WERI-Rb-1 (cell line): Measurements from ENCODE around the gene TRPM8.

Experiments used
- DNase-seq: peaks from one replicate; pipeline ENCODE4 v3.0.0-alpha.2; 2020
- H3K27ac ChIP-seq: fragments of 250-450 bp; sonication (Bioruptor Pico); 2 replicates; pipeline ENCODE4 v1.5.1; 2020; ENCODE audit warnings: mild to moderate bottlenecking, moderate library complexity
- H3K27me3 ChIP-seq: fragments of 250-450 bp; sonication (Bioruptor Pico); 2 replicates; pipeline ENCODE4 v1.5.1; 2021; ENCODE audit warnings: mild to moderate bottlenecking, low read depth, moderate library complexity; ENCODE audit not compliant: insufficient read depth, severe bottlenecking
- H3K36me3 ChIP-seq: fragments of 250-450 bp; sonication (Bioruptor Pico); 2 replicates; pipeline ENCODE4 v1.5.1; 2020; ENCODE audit warnings: mild to moderate bottlenecking, moderate library complexity
- H3K4me3 ChIP-seq: 2 replicates; pipeline ENCODE4 v1.5.1; 2011; ENCODE audit warnings: low read depth, mild to moderate bottlenecking, control low read depth, low read length
- H3K9me3 ChIP-seq: fragments of 250-450 bp; sonication (Bioruptor Pico); 2 replicates; pipeline ENCODE4 v1.5.1; 2021; ENCODE audit warnings: mild to moderate bottlenecking, moderate library complexity; ENCODE audit not compliant: severe bottlenecking
- TF ChIP-seq, protein P1 (sequence below): IDR thresholded peaks from 2 replicates; pipeline ENCODE4 v1.5.1; 2011; ENCODE audit warnings: low read depth, mild to moderate bottlenecking, control low read depth, inconsistent platforms, low read length

The TRPM8 gene

DNA sequence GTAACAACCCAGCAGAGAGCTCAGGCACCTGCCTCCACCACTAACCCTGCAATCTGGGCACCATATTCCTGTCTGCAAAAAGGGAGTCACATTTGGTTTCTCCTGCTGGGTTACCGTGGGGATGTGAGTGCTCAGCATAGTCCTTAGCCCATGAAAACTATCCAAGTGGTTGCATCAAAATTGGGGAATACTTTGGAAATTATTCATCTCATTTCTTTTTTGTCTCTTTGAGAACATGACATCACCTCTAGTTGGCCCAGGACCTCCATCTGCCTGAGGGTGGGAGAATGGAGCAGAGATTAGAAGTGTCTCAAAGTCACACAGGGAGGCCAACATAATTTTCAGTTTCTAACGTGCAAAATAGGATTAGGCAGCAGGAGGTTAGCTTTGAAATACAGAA, 114.0 kb downstream of the TRPM8 start:
- TF ChIP-seq, protein P1, sequence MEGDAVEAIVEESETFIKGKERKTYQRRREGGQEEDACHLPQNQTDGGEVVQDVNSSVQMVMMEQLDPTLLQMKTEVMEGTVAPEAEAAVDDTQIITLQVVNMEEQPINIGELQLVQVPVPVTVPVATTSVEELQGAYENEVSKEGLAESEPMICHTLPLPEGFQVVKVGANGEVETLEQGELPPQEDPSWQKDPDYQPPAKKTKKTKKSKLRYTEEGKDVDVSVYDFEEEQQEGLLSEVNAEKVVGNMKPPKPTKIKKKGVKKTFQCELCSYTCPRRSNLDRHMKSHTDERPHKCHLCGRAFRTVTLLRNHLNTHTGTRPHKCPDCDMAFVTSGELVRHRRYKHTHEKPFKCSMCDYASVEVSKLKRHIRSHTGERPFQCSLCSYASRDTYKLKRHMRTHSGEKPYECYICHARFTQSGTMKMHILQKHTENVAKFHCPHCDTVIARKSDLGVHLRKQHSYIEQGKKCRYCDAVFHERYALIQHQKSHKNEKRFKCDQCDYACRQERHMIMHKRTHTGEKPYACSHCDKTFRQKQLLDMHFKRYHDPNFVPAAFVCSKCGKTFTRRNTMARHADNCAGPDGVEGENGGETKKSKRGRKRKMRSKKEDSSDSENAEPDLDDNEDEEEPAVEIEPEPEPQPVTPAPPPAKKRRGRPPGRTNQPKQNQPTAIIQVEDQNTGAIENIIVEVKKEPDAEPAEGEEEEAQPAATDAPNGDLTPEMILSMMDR: no peak
- Histone ChIP-seq H3K27me3 (no peaks in the 10 kb centered on the region), H3K36me3 (no peaks in the 10 kb centered on the region), H3K27ac (no peak overlapping the region), H3K4me3 (no peak overlapping the region), H3K9me3 (peaks cover 11% of the 10 kb centered on the region)
- DNase-seq: no peak

DNA sequence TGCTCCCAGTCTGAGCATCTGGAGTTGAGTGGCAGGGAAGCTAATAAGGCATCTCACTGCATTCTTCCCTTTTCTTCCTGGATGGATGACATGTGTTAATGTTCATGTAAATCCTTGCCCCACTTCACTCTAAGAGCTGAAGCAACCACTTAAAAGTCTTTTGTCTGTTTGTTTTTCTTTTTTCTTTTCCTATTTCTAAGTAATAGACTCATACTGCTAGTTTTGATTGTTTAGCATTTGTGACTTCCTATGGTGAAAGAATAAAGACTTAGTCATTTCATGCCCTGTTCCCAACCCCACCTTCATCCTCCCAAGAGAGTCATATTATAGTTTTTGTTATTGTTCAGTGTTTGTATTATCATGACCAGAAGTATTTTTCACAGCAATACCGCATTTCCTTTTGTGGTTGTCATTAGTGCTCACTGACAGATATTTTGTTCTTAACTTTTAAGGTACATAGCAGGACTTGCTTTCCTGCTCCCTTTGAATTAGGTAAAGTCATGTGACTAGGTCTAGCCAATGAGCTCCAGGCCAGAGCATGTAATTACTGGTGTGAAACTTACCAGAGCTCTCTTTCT, 115.2 kb downstream of the TRPM8 start:
- H3K27ac ChIP-seq: no peak overlapping the region
- TF ChIP-seq, protein P1: no peak
- H3K9me3 ChIP-seq: peaks cover 11% of the 10 kb centered on the region
- no peak for DNase-seq
- no peaks in the 10 kb centered on the region for H3K27me3 ChIP-seq
- no peaks in the 10 kb centered on the region for H3K36me3 ChIP-seq
- no peak overlapping the region for H3K4me3 ChIP-seq

DNA sequence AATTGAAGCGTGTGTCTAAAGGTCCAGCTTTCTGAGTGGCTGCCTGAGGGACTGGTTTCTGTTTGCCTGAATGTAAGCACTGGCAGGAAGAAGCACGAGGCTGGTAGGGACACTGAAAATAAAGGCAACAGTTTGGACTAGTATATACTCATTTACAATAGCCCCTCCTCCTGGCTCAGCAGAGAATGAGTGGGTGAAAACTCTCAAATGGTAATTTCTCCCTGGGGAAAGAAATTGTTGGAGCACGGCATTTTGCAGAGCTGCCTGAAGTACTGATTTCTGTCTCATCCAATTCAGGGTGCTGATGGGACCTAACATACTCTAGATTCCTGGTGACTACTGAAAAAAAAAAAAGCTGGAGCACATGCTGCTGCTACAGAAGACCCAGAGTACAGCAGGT, 116.0 kb downstream of the TRPM8 start:
- DNase-seq: no peak
- TF ChIP-seq, protein P1: no peak
- Histone ChIP-seq H3K36me3 (no peaks in the 10 kb centered on the region), H3K9me3 (peaks cover 11% of the 10 kb centered on the region), H3K4me3 (no peak overlapping the region), H3K27me3 (no peaks in the 10 kb centered on the region), H3K27ac (no peak overlapping the region)

DNA sequence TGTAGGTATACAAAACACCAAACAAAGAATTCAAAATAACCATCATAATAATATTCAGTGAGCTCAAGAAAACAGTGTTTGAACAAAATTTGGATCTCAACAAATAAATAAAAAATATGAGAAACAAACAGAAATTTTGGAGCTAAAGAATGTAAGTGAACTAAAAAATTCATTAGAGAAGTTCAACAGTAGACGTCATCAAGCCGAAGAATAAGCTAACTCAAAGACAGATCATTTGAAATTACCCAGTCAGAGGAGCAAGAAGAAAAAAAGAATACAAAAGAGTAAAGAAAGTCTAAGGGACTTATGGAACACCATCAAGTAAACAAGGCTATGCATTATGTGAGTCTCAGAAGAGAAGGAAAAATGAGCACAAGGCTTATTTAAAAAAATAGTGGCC, 116.7 kb downstream of the TRPM8 start:
- Histone ChIP-seq H3K9me3 (peaks cover 11% of the 10 kb centered on the region), H3K4me3 (no peak overlapping the region), H3K27ac (no peak overlapping the region), H3K27me3 (no peaks in the 10 kb centered on the region), H3K36me3 (no peaks in the 10 kb centered on the region)
- TF ChIP-seq, protein P1: no peak
- no peak for DNase-seq

DNA sequence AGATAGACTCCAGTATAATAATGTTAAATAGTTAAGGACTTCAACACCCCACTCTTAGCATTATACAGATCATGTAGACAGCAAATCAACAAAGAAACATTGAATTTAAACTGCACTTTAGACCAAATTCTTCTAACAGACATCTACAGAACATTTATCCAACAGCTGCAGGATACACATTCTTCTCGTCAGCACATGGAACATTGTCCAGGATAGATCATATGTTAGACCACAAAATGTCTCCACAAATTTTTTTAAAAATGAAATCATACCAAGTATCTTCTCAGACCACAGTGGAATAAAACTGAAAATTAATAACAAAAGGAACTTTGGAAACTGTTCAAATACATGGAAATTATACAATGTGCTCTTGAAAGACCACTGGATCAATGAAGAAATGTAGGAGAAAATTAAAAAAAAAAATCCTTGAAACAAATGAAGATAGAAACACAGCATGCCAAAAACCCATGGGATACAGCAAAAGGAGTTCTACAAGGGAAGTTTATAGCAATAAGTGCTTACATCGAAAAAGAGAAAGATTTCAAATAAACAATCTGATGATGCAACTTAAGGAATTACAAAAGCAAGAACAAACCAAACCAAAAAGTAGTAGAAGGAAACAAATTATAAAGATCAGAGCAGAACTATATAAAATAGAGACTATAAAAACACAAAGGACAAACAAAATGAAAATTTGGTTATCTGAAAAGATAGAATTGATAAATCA, 121.1 kb downstream of the TRPM8 start:
- Histone ChIP-seq H3K27ac (no peak overlapping the region), H3K27me3 (no peaks in the 10 kb centered on the region), H3K36me3 (no peaks in the 10 kb centered on the region), H3K9me3 (peaks cover 5% of the 10 kb centered on the region), H3K4me3 (no peak overlapping the region)
- DNase-seq: no peak
- TF ChIP-seq, protein P1: no peak
